Raji (cell line): ENCODE data around the gene ADNP2.

ENCODE experiments used
- POLR2A ChIP-seq: IDR thresholded peaks from 2 replicates; pipeline ENCODE4 v1.6.1; 2011; ENCODE audit warnings: low read depth, low read length, control low read depth; ENCODE audit not compliant: insufficient read depth

The ADNP2 gene

DNA sequence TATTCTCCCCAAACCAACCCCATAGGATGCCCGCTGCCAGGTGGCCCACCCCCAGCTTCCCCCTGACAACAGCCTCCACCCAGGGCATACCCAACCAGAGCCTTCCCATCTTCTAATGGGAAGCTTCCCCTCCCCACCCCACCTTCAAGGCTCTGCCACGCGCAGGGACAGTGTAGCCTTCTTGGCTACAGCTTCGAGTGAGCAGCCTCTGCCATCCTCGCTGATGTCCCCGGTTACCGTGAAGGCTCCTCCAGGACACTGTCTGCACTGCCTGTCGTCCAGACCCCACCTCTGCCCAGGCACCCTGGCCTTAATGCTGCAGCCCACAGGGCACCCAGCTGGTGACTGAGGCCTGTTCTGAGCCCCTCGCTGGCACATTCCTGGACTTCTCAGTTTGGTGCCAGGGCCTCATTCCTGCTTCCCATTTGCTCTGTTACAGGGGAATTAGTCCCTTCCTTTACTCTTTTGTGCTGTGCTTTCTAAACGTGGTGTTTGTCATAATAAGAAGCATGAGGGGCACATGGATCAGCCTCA lies 13.0 kb upstream of the ADNP2 start:
- no peak for TF ChIP-seq POLR2A

DNA sequence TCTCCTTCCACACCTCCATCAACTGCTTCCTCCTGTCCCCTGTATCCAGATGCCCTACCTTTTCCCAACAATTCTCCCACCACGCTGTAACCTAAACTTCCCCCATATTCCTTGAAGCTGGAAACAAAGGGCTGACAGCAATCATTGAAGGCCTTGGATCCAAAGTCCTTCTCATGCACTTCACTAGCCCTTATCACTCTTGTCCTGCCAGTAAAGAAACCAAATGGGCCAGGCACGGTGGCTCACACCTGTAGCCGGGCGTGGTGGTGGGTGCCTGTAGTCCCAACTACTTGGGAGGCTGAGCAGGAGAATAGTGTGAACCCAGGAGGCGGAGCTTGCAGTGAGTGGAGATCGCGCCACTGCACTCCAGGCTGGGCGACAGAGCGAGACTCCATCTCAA lies 11.9 kb upstream of the ADNP2 start:
- no peak for TF ChIP-seq POLR2A

DNA sequence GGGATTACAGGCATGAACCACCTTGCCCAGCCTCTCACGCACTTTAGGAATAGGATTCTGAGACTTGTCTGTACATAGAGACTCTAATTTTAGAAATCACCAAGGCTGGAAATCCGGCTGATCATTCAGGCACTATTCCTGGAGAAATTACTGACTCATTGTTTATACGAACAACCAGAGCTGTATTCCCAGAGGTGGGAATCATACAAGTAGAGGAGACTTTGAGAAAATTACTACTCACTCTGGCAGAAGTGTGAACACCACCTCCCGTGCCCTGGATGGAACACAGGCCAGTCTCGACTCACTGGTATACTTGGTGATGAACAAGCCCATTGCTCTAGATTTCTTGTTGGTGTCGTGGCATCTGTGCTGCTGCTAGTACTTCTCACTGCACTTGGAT lies 5.8 kb upstream of the ADNP2 start:
- no peak for TF ChIP-seq POLR2A

DNA sequence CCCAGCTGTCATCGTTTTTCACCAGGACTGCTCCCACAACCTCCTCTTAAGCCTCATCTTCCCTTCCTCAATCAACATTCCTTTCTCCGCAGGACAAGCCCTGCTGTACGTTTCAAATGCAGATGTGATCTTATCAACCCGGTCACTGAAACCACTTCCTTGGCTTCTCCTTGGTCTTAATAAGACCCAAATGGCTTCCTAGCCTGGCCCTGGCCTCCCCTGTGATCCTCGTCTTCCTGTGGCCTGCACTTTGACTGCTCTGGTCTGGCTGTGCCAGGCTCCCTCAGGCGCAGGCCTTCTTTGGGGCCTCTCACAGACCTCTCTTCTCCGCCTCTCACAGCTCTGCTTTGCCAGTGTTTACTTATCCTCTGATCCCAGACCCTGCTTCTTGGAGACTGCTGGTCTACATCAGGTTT lies 4.7 kb upstream of the ADNP2 start:
- no peak for TF ChIP-seq POLR2A

DNA sequence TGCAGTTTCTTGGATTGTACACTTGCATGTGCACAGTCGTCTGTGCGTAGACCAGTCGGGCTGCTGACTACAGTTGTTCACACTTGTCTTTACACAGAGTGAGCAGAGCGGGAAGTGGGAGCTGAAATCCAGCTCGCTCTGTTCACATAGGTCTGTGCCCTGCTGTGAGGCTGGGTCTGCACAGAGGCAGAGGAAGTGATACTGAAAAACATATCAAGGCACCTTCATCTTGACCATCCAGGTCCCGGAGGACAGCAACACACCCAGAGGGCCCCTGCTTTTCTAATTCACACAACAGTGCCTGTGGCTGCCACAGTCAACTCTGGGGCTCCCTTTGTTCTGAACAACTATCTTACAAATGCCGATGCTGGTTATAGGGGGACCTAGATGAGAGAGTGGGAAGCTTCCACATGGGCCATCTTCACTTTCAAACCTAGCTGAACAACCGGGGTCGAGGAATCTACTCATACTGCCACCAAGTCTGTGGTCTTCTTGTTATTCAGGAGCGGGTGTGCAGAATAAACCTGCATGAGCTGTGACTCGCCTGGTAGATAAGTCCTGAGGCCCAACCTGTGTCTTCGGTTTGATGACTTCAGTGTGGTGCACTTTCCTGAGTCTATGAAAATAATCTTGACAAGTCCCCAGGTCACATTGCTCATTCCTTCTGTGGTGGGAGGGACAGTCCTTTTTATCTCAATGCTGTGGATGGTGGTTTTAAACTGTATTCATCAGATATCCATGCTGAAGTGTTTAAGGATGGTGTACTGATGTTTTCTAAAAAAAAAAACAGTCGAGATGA lies 3.5 kb upstream of the ADNP2 start:
- TF ChIP-seq POLR2A = no peak

DNA sequence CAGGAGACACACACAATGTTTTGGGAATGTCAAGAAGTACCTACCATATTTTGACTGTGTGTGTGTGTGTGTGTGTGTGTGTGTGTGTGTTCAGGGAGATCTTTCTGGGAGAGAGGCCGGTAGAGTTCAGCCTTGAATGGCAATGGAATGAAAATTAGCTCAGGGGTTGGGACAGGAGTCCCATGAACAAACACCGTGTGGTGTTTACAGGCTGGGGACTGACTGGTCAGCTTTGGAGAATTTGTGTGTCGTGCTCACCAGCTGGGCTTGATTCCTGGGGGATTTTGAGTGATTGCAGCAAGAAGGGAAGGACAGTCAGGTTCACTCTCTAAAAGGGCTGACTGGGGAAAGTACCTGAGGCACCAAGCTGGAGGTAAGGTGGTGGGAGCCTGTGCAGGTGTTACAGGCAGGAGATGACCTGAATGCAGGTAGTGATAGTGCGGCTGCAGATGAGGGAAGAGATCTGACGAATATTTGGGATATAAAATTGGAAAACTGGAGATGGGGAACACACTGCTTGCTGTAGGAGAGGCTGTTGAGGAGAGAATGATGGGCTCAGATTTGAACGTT lies 2.5 kb upstream of the ADNP2 start:
- no peak for TF ChIP-seq POLR2A

DNA sequence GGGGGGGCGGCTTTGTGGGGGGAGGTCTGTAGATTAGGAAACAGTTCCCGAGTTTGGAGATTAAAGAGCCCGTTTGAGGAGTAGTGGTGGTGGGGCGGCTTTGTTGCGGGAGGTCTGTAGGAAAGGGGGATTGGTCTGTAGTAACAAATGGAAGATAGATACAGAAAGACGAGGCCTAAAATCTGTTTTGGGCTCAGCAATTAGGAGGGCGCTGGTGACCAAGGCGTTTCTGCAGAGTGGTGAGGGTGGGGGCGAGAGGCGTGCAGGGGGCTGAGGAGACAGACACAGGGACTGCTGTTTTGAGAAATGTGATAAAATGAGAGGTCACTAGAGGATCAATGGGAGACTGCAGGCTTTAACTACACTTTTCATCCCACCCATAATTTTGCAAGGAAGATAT lies 1.6 kb upstream of the ADNP2 start:
- no peak for TF ChIP-seq POLR2A

DNA sequence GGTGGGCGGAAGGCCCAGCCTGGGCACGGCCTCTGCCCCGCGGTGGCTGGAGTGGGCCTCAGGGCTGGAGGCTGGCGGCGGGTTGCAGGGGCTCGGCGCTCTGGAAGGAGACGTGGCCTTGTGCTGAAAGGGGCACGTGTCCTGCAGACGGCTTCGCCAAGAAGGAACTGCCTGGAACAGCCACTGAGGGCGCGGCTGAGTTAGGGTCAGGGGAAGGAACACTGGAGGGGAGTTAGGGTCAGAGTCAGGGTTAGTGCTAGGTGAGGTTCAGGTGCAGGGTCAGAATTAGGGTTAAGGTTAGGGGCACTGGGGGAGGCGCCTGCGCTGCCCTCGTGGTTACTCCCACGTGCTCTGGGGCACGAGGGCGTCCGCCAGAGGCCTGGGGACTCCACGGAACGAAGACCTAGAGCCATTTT lies 933 bp upstream of the ADNP2 start:
- no peak for TF ChIP-seq POLR2A

DNA sequence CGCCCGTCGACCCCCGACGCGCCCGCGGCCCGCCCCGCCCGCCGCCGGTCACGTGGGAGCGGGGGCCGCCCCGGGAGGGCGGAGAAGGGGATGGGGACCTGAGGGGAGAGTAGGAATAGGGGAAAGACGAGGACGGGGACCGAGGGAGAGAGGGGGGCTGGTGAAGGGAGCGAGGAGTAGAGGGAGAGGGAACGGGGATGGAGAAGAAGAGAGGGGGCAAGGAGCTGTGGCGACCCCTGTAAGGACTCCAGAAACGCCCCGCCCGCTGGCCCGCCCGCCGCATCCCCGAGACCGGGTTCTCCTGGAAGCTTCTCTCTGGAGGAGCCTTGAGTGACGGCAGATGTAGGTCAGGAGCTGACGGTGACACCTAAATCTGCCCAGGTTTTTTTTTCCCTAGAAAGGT lies 615 bp downstream of the ADNP2 start:
- TF ChIP-seq POLR2A = no peak

DNA sequence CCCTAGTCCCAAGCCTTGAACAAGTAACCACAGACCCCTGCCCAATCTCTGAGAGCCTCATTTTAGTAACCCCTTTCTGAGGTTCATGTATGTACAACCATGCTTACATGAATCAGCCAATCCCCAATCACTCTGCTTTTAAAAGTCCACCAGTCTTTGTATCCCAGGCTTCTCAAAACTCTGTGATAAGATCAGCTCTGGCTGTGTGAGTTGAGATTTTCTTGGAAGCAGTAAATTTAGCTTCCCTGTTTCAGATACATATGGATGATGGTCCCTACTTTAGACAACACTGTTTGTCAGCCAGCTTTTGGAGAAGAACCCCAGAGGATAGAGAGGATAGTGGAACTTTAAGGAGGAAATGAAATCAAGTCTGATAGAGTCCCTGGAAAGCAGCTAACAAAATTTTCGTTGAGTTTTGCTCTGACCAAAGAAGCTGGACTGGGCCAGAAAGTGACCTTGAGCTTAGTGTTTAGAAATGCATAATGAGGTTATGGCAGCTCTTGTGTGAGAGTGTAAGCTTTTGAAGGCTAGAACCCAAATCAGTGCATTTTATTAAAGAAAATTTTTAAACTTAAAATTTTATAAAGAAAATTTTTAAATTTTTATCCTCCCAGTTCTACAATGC lies 3.7 kb downstream of the ADNP2 start:
- TF ChIP-seq POLR2A = no peak

DNA sequence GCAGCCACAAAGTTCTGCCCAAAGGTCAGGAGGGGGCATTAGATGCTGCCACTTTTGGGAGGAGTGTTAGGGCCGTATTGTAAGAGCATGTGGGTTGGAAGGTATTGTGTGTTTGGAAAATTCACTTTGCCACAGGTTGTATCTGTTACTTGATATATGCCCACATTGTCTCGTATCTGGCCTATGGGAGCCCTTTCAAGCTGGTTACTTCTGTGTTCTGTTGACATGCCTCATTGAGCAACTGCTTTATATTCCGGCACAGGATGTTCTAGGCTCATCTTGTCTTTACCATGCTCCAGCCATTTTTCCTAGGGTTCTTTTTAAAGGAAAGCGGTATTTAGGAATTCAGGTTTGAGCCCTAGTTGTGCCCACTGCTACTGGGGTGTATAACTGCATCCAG lies 6.0 kb downstream of the ADNP2 start:
- TF ChIP-seq POLR2A = no peak

DNA sequence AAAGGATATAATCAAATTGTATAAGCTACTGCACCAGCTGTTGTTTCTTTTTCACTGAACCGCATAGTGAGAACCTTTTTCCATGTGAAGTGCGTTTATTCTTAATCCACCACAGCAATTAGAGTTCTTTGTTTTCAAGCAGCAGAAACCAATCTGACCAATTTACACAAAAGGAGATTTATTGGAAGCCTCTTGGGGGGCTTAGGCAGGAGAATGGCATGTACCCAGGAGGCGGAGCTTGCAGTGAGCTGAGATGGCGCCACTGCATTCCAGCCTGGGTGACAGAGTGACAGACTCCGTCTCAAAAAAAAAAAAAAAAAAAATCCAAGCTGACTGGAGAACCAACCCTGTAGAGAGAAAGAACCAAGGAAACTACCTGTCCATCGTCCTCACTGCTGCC lies 10.0 kb downstream of the ADNP2 start:
- TF ChIP-seq POLR2A = no peak

DNA sequence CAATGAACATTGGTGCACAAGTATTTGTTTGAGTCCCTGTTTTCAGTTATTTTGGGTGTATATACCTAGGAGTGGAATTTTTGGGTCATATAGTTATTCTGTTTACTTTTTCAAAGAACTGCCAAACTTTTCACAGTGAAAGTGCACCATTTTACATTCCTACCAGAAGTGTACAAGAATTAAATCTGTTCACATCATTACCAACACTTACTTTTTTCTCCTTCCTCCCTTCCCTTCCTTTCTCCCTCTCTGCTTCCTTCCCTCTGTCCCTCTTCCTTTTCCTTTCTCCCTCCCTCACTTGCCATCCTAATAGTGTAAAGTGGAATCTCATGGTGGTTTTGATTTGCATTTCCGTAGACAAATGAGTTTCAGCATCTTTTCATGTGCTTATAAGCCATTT lies 11.9 kb downstream of the ADNP2 start:
- no peak for TF ChIP-seq POLR2A

DNA sequence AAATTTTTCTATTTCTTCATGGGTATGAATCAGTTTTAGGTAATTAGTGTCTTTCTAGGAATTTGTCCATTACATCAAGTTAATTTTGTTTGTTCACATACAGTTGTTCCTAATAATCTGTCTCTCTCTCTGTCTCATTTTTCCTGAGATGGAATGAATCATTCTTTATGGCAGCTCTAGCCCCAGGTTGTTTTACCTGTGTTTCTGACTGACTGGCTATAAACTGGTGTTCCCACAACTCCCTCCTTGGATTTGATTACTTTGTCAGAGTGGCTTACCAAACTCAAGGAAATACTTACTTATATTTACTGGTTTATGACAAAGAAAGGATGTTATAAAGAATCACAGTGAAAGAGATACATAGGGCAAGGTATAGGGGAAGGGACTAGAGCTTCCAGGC lies 15.1 kb downstream of the ADNP2 start:
- TF ChIP-seq POLR2A = no peak

DNA sequence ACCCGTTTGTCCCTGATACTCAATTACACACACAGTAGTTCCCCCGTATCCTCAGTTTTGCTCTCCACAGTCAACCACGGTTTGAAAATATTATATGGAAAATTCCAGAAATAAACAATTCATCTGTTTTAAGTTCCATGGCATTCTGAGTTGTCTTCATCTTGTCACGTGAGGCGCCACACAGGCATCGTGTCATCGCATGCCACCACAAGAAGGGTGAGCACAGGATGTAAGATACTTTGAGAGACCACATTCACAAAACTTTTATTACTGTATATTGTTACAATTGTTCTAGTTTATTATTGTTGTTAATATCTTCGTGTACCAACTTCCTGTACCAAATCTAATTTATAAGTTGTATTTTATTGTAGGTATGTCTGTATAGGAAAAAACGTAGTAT lies 17.7 kb downstream of the ADNP2 start:
- TF ChIP-seq POLR2A = no peak

DNA sequence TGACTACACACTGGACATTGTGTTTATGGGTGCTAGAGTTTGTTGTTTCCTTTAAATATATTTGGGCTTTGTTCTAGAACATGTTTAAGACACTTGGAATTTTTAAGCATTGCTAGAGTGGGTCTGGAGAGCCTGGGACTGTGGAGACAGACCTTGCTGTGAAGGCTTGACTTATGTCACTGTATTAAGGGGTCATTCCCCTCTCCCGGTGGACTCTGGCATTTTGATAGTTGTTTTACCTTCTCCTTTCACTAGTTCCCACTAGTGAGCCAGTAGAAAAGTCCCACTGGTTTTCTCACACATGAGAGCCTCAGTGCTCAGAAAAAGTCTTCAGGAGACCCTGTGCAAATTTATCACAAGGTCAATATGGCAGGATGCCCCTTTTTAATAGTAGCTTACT lies 18.6 kb downstream of the ADNP2 start:
- TF ChIP-seq POLR2A = no peak
